Eye (tissue), 1 donor: ENCODE results near the gene ZFYVE21.
"Not testable (repeated sequence)": the region's sequence is repeated elsewhere in the genome, so short reads cannot be mapped to it uniquely, and the experiment has no call there.

ENCODE experiments used
- DNase-seq: peaks from one replicate; pipeline ENCODE4 v3.0.0-alpha.2; 2015

Gene ZFYVE21

DNA sequence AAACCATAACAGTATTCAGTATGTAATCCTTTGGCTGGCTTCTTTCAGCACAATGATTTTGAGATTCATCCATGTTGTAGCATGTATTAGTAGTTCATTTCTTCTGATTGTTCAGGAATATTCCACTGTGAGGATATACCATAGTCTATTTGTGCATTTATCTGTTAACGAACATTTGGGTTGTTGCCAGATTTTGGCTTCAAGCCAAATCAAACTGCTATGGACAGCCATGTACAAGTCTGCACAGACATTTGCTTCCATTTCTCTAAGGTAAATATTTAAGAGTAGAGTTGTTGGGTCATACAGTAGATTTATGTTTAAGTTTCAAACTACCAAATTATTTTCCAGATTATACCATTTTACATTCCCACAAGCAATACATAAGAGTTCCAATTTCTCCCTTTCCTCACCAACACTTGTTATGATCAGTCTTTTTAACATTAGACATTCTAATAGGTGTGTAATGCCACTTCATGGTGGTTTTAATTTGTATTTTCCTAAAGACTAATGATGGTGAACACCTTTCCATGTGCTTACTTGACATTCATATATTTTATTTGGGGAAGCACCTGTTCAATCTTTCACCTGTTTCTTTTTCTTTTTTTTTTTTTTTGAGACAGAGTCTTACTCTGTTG is 56.6 kb downstream of the ZFYVE21 start:
- DNase-seq = no peak

DNA sequence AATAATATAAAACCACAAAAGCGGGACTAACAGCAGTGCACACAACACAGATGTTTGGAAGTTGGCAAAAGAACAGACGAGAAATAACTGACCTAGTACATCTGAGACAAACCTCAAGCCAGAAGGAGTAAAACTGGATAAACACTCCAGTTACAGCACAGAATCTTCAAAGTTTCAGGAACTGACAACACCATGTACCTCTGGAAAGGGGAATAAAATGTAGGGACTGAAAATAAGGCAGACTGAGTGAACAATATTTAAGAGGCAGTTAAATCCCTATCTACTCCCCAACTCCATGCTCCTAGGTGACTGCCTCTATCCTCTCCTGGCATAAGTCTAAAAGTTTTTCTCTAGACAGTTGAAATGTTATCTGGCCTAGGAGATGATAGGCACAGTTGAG is 57.9 kb downstream of the ZFYVE21 start:
- DNase-seq = no peak

DNA sequence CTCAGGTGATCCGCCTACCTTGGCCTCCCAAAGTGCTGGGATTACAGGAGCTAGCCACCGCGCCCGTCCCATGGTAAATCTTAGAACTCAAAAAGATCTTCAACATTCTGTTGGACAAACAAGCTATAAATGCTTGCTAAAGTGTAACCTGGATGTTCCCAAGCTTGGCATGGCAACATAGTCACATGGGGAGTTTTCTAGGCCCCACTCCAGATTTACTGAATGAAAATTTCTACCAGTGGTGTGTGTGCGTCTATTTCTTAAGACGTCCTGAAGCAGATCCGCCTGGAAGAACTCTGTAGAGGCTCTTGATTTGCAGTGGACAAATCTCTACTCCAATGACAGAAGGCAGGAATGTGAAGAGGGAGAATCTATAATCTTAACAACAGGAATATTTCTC is 59.9 kb downstream of the ZFYVE21 start:
- no peak for DNase-seq

DNA sequence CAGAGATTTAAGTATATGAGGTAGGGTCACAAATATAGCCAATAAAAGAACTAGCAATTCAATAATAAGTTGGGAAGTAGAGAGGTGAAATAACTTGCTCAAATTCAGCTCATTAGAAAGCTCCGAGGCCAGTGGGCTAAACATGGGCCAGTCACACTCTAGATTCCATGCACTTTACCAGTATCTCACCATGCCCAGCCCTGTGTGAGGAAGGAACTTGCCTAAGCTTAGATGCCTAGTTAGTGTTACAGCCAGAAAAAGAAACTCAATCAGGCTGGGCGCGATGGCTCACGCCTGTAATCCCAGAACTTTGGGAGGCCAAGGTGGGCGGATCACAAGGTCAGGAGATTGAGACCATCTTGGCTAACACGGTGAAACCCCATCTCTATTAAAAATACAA is 60.7 kb downstream of the ZFYVE21 start:
- not testable (repeated sequence) for DNase-seq

DNA sequence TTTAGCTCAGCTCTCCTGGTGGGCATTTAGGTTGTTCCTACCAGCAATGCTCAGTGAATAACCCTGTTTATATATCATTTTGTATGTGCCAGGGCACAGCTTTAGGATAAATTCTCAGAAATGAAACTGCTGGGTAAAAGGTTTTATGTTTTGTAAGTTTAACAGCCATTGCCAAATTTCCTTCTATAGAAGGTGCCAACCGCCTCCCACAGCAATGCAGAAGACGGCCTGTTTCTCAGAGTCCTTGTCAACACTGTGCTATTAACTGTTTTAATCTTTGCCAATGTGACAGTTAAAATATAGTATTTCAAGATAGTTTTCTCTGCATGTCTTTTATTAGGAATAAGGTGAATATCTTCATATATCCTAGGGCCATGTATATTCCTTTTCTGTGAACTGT is 66.8 kb downstream of the ZFYVE21 start:
- DNase-seq = no peak
